Loucy (cell line): Measurements from ENCODE around the gene MAP3K8.

Experiments
- CTCF ChIP-seq: fragments of 200-600 bp; sonication (generic); conservative IDR thresholded peaks from 2 replicates; pipeline ENCODE4 v1.5.1; 2014; ENCODE audit warnings: mild to moderate bottlenecking, antibody characterized with exemption, low read length
- EZH2phosphoT487 ChIP-seq: fragments of 200-600 bp; IDR thresholded peaks from 2 replicates; pipeline ENCODE4 v1.6.1; 2018; ENCODE audit warnings: antibody characterized with exemption, mild to moderate bottlenecking, moderate library complexity, borderline replicate concordance

GRCh38 chr10:30463944-30464451 lies 30.0 kb downstream of the MAP3K8 start:
- TF ChIP-seq EZH2phosphoT487 (no peak), CTCF (no peak)
